T1000 (cell line): ENCODE data around the gene SRPK2.
"Not testable (repeated sequence)": the region's sequence is repeated elsewhere in the genome, so short reads cannot be mapped to it uniquely, and the experiment has no call there.

Experiments
- DNase-seq: peaks from one replicate; lab custom pipeline; 2025; ENCODE audit warnings: mixed read lengths; lab: John Stamatoyannopoulos, UW

Gene SRPK2

GRCh38 chr7:105339404-105340323 is 49.1 kb downstream of the SRPK2 start:
- no peak for DNase-seq

DNA sequence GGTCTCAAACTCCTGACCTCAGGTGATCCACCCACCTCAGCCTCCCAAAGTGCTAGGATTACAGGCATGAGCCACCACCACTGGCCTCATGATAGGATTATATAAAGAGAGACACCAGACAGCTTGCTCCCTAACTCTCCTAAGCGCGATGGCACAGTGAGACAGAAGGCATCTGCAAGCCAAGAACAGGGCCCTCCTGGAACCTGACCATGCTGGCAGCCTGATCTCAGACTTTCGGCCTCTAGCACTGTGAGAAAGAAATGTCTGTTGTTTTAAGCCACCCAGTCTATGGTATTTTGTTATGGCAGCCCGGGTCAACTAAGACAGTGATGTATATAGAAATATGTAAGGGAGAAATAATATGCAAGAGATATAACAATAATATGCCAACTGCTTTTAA is 51.2 kb downstream of the SRPK2 start:
- DNase-seq, result no peak

DNA sequence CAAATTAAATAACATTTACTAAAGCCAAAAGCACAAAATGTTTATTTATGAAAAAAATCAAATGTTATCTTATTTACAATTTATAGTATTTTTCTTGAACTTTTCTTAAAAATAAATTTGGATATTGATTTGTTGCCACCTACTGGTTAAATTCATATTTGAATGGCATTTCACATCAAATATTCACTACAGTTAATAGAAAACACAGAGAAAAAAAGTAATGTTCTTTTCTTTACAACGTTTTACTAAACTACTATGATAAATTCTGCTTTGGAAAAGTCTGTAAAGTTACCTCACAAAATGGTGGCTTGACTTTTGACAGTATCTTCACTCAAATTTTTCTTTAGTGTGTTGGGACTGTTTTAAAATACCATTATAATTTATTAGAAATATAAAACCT is 52.7 kb downstream of the SRPK2 start:
- DNase-seq, result no peak

- not testable (repeated sequence) for DNase-seq
These were observed 56.1 kb downstream of the SRPK2 start for GRCh38 chr7:105332661-105333060.

- DNase-seq, result no peak
These were observed 58.2 kb downstream of the SRPK2 start for GRCh38 chr7:105330526-105330925.

- no peak for DNase-seq
These were observed 61.5 kb downstream of the SRPK2 start for GRCh38 chr7:105327201-105327600.

DNA sequence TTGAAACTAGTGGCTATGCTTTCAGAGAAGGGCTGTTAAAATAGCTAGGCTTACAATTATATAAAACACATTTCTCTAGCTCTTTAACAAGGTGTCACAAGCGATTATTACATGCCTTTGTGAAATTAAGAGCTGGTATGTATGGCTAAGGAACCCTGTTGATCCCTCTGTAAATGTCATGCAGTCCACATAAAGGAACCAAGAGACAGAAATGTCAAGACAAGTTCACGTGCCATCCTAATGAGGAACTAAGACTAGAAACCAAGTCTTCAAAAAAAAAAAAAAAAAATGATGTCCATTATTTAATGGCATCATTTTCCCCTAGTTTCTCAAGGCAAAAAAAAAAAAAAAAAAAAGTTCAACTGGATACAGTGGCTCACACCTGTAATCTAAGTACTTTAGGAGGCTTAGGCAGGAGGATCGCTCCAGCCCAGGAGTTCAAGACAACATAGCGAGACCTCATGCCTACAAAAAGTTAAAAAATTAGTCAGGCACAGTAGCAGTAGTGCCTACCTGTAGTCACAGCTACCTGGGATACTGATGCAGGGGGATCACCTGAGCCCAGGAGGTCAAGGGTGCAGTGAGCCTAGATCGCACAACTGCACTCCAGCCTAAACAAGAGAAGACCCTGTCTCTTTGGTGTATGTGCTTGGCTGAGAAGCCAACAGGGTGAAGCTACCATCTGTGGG is 63.4 kb downstream of the SRPK2 start:
- DNase-seq, result no peak

- DNase-seq, result not testable (repeated sequence)
These were observed 64.1 kb downstream of the SRPK2 start for GRCh38 chr7:105324606-105325005.

GRCh38 chr7:105323366-105323765 is 65.4 kb downstream of the SRPK2 start:
- no peak for DNase-seq

DNA sequence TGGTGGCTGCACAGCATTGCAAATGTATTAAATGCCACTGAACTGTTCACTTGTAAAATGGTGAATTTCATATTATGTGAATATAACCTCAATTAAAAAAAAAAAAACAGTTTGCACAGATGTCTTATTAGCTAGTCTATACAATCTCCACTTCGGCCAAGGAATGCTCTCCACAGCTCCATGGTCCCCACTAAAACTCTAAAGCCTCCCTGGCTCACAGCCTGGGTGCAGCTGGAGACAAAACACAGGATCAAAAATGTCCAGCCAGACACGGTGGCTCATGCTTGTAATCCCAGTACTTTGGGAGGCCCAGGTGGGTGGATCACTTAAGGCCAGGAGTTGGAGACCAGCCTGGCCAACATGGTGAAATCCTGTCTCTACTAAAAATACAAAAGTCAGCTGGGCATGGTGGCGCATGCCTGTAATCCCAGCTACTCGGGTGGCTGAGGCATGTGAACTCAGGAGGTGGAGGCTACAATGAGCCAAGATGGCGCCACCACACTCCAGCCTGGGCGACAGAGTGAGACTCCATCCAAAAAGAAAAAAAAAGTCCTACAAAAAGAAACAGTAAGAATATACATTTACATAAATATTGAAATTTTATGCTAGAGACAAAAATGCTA is 66.0 kb downstream of the SRPK2 start:
- no peak for DNase-seq

GRCh38 chr7:105321754-105322455 is 66.8 kb downstream of the SRPK2 start:
- no peak for DNase-seq

DNA sequence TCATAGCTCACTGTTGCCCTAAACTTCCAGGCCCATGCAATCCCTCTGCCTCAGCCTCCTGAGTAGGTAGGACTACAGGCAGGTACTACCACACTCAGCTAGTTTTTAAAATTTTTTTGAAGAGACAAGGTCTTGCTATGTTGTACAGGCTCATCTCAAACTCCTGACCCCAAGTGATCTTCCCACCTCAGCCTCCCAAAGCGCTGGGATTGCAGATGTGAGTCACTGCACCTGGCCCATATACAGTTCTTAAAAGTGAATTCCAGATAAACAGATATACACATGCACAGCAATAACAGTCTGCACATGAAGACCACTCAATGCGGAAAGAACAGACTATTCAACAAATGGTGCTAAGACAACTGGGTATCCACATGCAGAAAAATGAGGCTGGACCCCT is 67.8 kb downstream of the SRPK2 start:
- DNase-seq, result no peak

DNA sequence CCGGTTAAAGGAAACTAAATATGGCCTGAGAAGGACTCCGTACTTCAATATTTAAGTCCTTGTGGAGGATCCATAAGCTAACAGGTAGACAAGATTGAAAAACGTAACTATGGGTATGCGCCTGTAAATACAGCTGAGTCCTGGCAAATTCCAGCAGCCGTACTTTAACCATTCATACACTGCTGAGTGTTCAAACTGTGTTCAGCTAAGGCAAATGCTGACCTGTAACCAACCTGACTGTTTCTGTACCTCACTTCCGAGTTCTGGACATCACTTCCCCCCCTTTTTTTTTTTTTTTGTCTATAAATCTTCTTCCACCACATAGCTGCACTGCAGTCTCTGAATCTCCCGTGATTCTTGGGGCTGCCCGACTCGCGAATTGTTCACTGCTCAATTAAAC is 69.1 kb downstream of the SRPK2 start:
- no peak for DNase-seq

DNA sequence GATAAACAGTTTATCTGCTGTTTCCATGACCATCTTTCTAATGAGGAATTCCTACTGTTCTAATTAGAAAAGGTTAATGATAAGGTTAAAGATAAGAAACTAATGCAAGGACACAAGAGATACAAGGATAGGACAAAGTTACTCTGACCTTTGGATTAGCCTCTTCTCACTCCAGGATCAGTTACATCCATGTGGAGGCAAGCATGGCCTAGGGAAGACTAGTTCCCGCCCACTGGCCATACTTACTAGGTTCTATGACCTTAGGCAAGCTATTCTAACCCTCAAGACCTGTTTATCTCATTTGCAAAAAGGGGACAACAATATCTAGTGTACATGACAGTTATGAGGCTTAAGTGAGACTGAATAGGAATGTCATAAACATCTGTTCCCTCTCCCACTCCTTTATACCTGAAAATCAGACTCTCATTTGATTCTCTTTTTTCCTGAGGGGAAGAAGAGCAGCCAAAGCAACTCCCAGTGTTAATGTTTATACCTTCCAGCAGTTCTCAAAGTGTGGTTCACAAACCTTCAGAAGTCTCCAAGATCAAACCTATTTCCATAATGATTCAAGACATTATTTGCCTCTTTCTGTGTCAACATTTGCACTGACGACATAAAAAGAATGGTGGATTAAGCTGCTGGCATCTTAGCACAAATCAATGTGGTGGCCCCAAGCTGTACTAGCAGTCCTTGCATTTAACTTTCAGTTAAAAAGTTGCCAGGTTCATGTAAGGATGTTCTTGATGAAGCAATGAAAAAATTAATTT is 72.0 kb downstream of the SRPK2 start:
- DNase-seq, result no peak

DNA sequence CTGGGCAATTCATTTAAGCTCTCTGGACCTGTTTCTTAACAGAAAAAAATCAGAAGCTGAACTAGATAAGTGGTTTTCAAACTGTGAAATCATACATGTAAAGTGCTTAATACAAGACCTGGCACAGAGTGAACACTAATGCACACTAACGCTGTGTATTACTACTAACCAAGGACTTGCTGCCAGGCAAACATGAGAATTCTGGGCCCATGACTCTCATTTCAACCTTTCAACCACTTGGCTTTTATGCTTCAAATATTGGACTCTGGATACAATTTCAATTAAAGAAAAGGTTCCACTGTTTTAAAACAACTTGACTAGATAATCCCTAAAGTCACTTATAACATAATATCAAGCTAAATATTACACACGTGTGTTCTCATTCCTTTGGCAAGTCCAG is 73.4 kb downstream of the SRPK2 start:
- no peak for DNase-seq

GRCh38 chr7:105309235-105310169 is 79.2 kb downstream of the SRPK2 start:
- DNase-seq, result no peak

- no peak for DNase-seq
These were observed 81.5 kb downstream of the SRPK2 start for GRCh38 chr7:105307163-105307672.

- no peak for DNase-seq
These were observed 82.4 kb downstream of the SRPK2 start for GRCh38 chr7:105306298-105306748.

DNA sequence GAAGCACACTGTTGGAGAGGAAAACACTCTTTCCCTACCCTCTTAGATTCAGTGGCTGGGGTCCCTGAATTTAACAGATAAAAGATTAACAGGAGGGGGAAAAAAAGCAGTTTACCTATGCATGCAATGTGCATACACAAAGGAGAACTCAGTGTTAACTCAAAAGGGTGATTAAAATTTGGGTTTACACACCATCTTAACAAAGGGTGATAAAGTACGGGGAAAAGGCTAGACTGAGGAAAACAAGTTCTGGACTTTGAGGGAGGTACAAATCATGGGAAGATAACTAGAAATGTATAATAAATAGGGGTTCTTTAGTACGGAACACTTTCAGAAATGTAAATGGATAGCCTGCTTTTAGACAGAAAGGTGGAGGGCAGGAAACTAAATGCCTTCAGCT is 83.1 kb downstream of the SRPK2 start:
- no peak for DNase-seq
